B cell (primary cell): Measurements from ENCODE around the gene LRRK2. TPM values are rescaled to one million over a fixed set of nuclear protein-coding genes. Genes with fewer than 3 reads are reported as not detected.

Experiments
- ATAC-seq: fragments of 200-7000 bp; cut with Tn5 transposase; one replicate; pipeline ENCODE4 v1.10.0; 2021; ENCODE audit warnings: low read depth, mild to moderate bottlenecking, moderate number of reproducible peaks, moderate library complexity
- CTCF ChIA-PET: fragments of 350-600 bp; sonication (Branson Sonifier 250); formaldehyde crosslinking; loops from one replicate; lab custom pipeline; 2021; ENCODE audit warnings: antibody characterized with exemption, inconsistent platforms; lab: Charles Lee
- POLR2A ChIA-PET: fragments of 350-600 bp; sonication (Branson Sonifier 250); formaldehyde crosslinking; loops from one replicate; lab custom pipeline; 2021; ENCODE audit warnings: antibody characterized with exemption; lab: Charles Lee
- DNase-seq: peaks from one replicate; pipeline ENCODE4 v3.0.0; 2013
- H2AFZ ChIP-seq: 2 replicates; pipeline ENCODE4 v1.6.1; 2012; ENCODE audit warnings: mild to moderate bottlenecking, low read depth, low read length; ENCODE audit not compliant: insufficient read depth, poor library complexity, severe bottlenecking
- H3K27ac ChIP-seq, 2 donors: 1 replicate in 1 of 2; 2 replicates in 1 of 2; pipeline ENCODE4 v1.5.1; 2012 to 2013; ENCODE audit warnings: low read length in 2 of 2, mild to moderate bottlenecking in 2 of 2, moderate library complexity in 1 of 2
- H3K27me3 ChIP-seq, 4 experiments: fragments of 200-600 bp in 1 of 4; sonication (generic) in 1 of 4; replicated peaks in 1 of 4; 1 replicate in 2 of 4; 2 replicates in 2 of 4; pipeline versions ENCODE4 v1.6.1 to v1.7.0; 2013 to 2016; ENCODE audit warnings: low read length in 3 of 4, mild to moderate bottlenecking in 2 of 4, mixed read lengths in 1 of 4, moderate library complexity in 1 of 4; ENCODE audit not compliant: insufficient read depth in 4 of 4, control insufficient read depth in 3 of 4; ENCODE audit errors: control extremely low read depth in 1 of 4
- H3K36me3 ChIP-seq, 2 experiments: replicated peaks in 1 of 2; 1 replicate in 1 of 2; 2 replicates in 1 of 2; pipeline versions ENCODE4 v1.6.1 to v1.7.1; 2013; ENCODE audit warnings: low read length in 1 of 2; ENCODE audit not compliant: insufficient read depth in 2 of 2, control insufficient read depth in 1 of 2; ENCODE audit errors: control extremely low read depth in 1 of 2, extremely low read depth in 1 of 2
- H3K4me1 ChIP-seq, 2 donors: fragments of 200-600 bp in 1 of 2; sonication (generic) in 1 of 2; 1 replicate in 1 of 2; 2 replicates in 1 of 2; pipeline versions ENCODE4 v1.5.1 to v1.6.1; 2013 to 2017; ENCODE audit warnings: low read length in 2 of 2; ENCODE audit not compliant: control insufficient read depth in 2 of 2, insufficient read depth in 2 of 2
- H3K4me2 ChIP-seq: replicated peaks from 2 replicates; pipeline ENCODE3; 2012; ENCODE audit warnings: mild to moderate bottlenecking, low read depth, low read length; ENCODE audit not compliant: poor library complexity, severe bottlenecking
- H3K4me3 ChIP-seq, 5 experiments: fragments of 200-600 bp in 1 of 5; sonication (generic) in 1 of 5; 1 replicate in 3 of 5; 2 replicates in 2 of 5; pipeline versions ENCODE4 v1.5.1 to v1.7.0; 2011 to 2016; ENCODE audit warnings: low read length in 4 of 5, mild to moderate bottlenecking in 4 of 5, low read depth in 2 of 5, control low read depth in 1 of 5, moderate library complexity in 1 of 5; ENCODE audit not compliant: insufficient read depth in 1 of 5; ENCODE audit errors: control extremely low read depth in 1 of 5, extremely low read depth in 1 of 5
- H3K79me2 ChIP-seq: fragments of 200-600 bp; sonication (generic); one replicate; pipeline ENCODE4 v1.6.0; 2016; ENCODE audit warnings: low read length; ENCODE audit not compliant: control insufficient read depth, insufficient read depth
- H3K9ac ChIP-seq: fragments of 200-600 bp; sonication (generic); 2 replicates; pipeline ENCODE4 v1.6.1; 2017; ENCODE audit warnings: mild to moderate bottlenecking, low read length, moderate library complexity
- H3K9me3 ChIP-seq, 3 donors: one replicate each; pipeline versions ENCODE4 v1.6.1 to v1.7.1; 2013; ENCODE audit warnings: low read length in 2 of 3; ENCODE audit not compliant: control insufficient read depth in 2 of 3, insufficient read depth in 1 of 3; ENCODE audit errors: control extremely low read depth in 1 of 3
- H4K20me1 ChIP-seq: 2 replicates; pipeline ENCODE4 v1.6.0; 2012; ENCODE audit warnings: mild to moderate bottlenecking, low read length; ENCODE audit not compliant: insufficient read depth, control insufficient read depth, poor library complexity, severe bottlenecking
- H3K27ac Mint-ChIP-seq: one replicate; pipeline ENCODE4 v1.8.0; 2021; ENCODE audit warnings: mixed read lengths
- H3K27me3 Mint-ChIP-seq: one replicate; pipeline ENCODE4 v1.8.0; 2021; ENCODE audit warnings: mixed read lengths
- H3K4me1 Mint-ChIP-seq: one replicate; pipeline ENCODE4 v1.8.0; 2021; ENCODE audit warnings: mixed read lengths
- H3K4me3 Mint-ChIP-seq: one replicate; pipeline ENCODE4 v1.8.0; 2021; ENCODE audit warnings: mixed read lengths
- H3K9me3 Mint-ChIP-seq: one replicate; pipeline ENCODE4 v1.8.0; 2022; ENCODE audit warnings: mixed read lengths; ENCODE audit not compliant: insufficient read depth
- CTCF ChIP-seq: fragments of 200-600 bp; IDR thresholded peaks from one replicate; pipeline ENCODE4 v1.8.0; 2022; ENCODE audit warnings: antibody characterized with exemption, mild to moderate bottlenecking
- EZH2 ChIP-seq: IDR thresholded peaks from 2 replicates; pipeline ENCODE4 v1.6.1; 2012; ENCODE audit warnings: borderline replicate concordance, low read depth, mild to moderate bottlenecking, moderate library complexity, low read length; ENCODE audit not compliant: insufficient read depth, poor library complexity, severe bottlenecking
- WGBS: methylation state at CpG from one replicate; pipeline ENCODE4 v1.1.5; 2013; ENCODE audit warnings: missing lambda C conversion rate; ENCODE audit not compliant: insufficient coverage; 5-methylcytosine and 5-hydroxymethylcytosine counted together
- intact Hi-C: fragments of 100-400 bp; cut with micrococcal nuclease; formaldehyde crosslinking; loops from one replicate; pipeline ENCODE4 v1.10.0; 2022
- polyA plus RNA-seq: library from polyadenylated mRNA; depleted of rRNA; stranded (reverse); fragments of >200 nt; gene quantifications from 2 replicates; pipeline ENCODE4 v1.2.3, GENCODE V29; 2012
- total RNA-seq, 2 donors: library from RNA; stranded (reverse); fragments of 120-200 nt in 1 of 2; gene quantifications; 1 replicate in 1 of 2; 2 replicates in 1 of 2; pipeline versions ENCODE4 v1.2.3 to v1.2.4, GENCODE V29; 2013 to 2022

Gene LRRK2
- total and polyA plus RNA-seq, 2 donors (not counting 1 experiment from before 2014, with no cell fraction given), result 14.1 to 60.2 TPM

- no peaks in the 10 kb centered on the region for H3K9me3 Mint-ChIP-seq
- H3K9ac ChIP-seq, result no peak overlapping the region
- H3K27ac Mint-ChIP-seq, result peak overlapping the region; percentile 18
- ChIA-PET CTCF (interaction anchor here (0.6 to 2.2 kb wide), 5 partner anchors 9 to 227 kb away, joined by 3 to 6 read pairs (median 4); no protein-coding TSS in a partner anchor), POLR2A (no interaction called here)
- no peaks in the 10 kb centered on the region for H3K27me3 Mint-ChIP-seq
- H3K36me3 ChIP-seq, result peaks cover 12 to 37% of the 10 kb centered on the region in 2 experiments
- no peak for DNase-seq
- no peak overlapping the region for H2AFZ ChIP-seq
- peak overlapping the region in 1 of 2 donors; percentile 49 for H3K27ac ChIP-seq
- peaks cover 50% of the 10 kb centered on the region for H3K4me1 Mint-ChIP-seq
- no peak overlapping the region for H3K4me3 ChIP-seq
- H4K20me1 ChIP-seq, result no peaks in the 10 kb centered on the region
- H3K79me2 ChIP-seq, result peaks cover 53% of the 10 kb centered on the region
- no peak for TF ChIP-seq CTCF
- no peak for TF ChIP-seq EZH2
- no peaks in the 10 kb centered on the region for H3K27me3 ChIP-seq
- WGBS, result 98% methylated on average over 5 of the region's 5 CpGs
- ATAC-seq, result no peak
- no peak overlapping the region for H3K4me3 Mint-ChIP-seq
- peak overlapping the region; percentile 7 for H3K4me2 ChIP-seq
- H3K9me3 ChIP-seq, result no peaks in the 10 kb centered on the region
- H3K4me1 ChIP-seq, result peaks cover 24 to 38% of the 10 kb centered on the region in 2 donors
- intact Hi-C loops, result no loop called here
These were observed 14.2 kb downstream of the LRRK2 start for GRCh38 chr12:40238979-40239378.

GRCh38 chr12:40240779-40241178, 16.0 kb downstream of the LRRK2 start:
- POLR2A ChIA-PET, result interaction anchor here (1.0 kb wide), 1 partner anchor 11 kb away, joined by 3 read pairs; no protein-coding TSS in a partner anchor
- Histone ChIP-seq H3K9ac (no peak overlapping the region), H2AFZ (no peak overlapping the region), H3K4me2 (peak overlapping the region; percentile 10), H3K4me1 (peaks cover 15 to 33% of the 10 kb centered on the region in 2 donors), H3K36me3 (peaks cover 9 to 31% of the 10 kb centered on the region in 2 experiments), H3K79me2 (peaks cover 41% of the 10 kb centered on the region), H3K27me3 (no peaks in the 10 kb centered on the region), H4K20me1 (no peaks in the 10 kb centered on the region), H3K4me3 (no peak overlapping the region), H3K27ac (no peak overlapping the region), H3K9me3 (no peaks in the 10 kb centered on the region)
- Mint-ChIP-seq H3K27me3 (no peaks in the 10 kb centered on the region), H3K4me3 (peak overlapping the region; percentile 5), H3K27ac (peak overlapping the region; percentile 76), H3K9me3 (no peaks in the 10 kb centered on the region), H3K4me1 (peaks cover 45% of the 10 kb centered on the region)
- WGBS, result 88% methylated on average over 1 of the region's 4 CpGs
- intact Hi-C loops, result no loop called here
- TF ChIP-seq EZH2 (no peak), CTCF (no peak)
- peak; percentile 43 for ATAC-seq
- CTCF ChIA-PET, result interaction anchor here (0.6 to 1.7 kb wide), 3 partner anchors 8 to 89 kb away, joined by 3 to 4 read pairs (median 4); no protein-coding TSS in a partner anchor
- no peak for DNase-seq
